Gastrocnemius medialis (tissue), 4 donors: ENCODE data around the gene MKLN1. TPM values are rescaled to one million over a fixed set of nuclear protein-coding genes. Genes with fewer than 3 reads are reported as not detected.

Source experiments
- ATAC-seq, 2 donors: fragments of 150-250 bp; one replicate each; pipeline ENCODE4 v1.9.1; 2016
- DNase-seq, 2 donors: peaks; one replicate each; pipeline ENCODE4 v3.0.0-alpha.2; 2019
- H3K27ac ChIP-seq, 4 donors: fragments of 200-600 bp; sonication (generic); 1 replicate in 1 of 4; 2 replicates in 3 of 4; pipeline ENCODE4 v1.5.1; 2016 to 2018; ENCODE audit warnings: mild to moderate bottlenecking in 2 of 4, moderate library complexity in 1 of 4
- H3K27me3 ChIP-seq, 3 donors: fragments of 200-600 bp; sonication (generic) in 2 of 3; 1 replicate in 1 of 3; 2 replicates in 2 of 3; pipeline versions ENCODE4 v1.5.1 to v1.6.0; 2016 to 2019; ENCODE audit warnings: mild to moderate bottlenecking in 1 of 3, moderate library complexity in 1 of 3
- H3K36me3 ChIP-seq, 2 donors: fragments of 200-600 bp; sonication (generic) in 1 of 2; one replicate each; pipeline ENCODE4 v1.5.1; 2017 to 2018
- H3K4me1 ChIP-seq, 2 donors: fragments of 200-600 bp; sonication (generic) in 1 of 2; one replicate each; pipeline ENCODE4 v1.5.1; 2016 to 2017; ENCODE audit warnings: mild to moderate bottlenecking in 2 of 2
- H3K4me3 ChIP-seq, 4 donors: fragments of 200-600 bp; sonication (generic) in 3 of 4; 1 replicate in 1 of 4; 2 replicates in 3 of 4; pipeline ENCODE4 v1.5.1; 2016 to 2019; ENCODE audit warnings: mild to moderate bottlenecking in 2 of 4
- H3K9me3 ChIP-seq, 3 donors: fragments of 200-600 bp; sonication (generic) in 2 of 3; 1 replicate in 1 of 3; 2 replicates in 2 of 3; pipeline ENCODE4 v1.5.1; 2016 to 2019
- POLR2A ChIP-seq, 2 donors: fragments of 450-650 bp; IDR thresholded peaks; one replicate each; pipeline ENCODE4 v1.6.1; 2017; ENCODE audit warnings: antibody characterized with exemption in 2 of 2, mild to moderate bottlenecking in 2 of 2, moderate library complexity in 2 of 2
- in situ Hi-C, 4 donors: fragments of 200-750 bp; cut with MboI; loops; one replicate each; pipeline versions ENCODE4 v1.15.0 to v1.8.0; 2017; ENCODE audit warnings: low sequenced_read_pairs in 4 of 4
- intact Hi-C: fragments of 100-400 bp; cut with DNase I; formaldehyde crosslinking; loops from one replicate; pipeline ENCODE4 v1.15.1; 2023; ENCODE audit warnings: low total_unique reads
- total RNA-seq, 4 donors: library from RNA; depleted of rRNA; stranded (reverse); fragments of >200 nt; gene quantifications; one replicate each; pipeline versions ENCODE4 v1.1.0 to v1.2.3, GENCODE V29; 2016
- TF ChIP-seq, protein P1 (sequence below), 5 experiments: fragments of 450-650 bp in 3 of 5; fragments of 200-600 bp in 2 of 5; sonication (generic) in 2 of 5; IDR thresholded peaks in 4 of 5; conservative IDR thresholded peaks in 1 of 5; 1 replicate in 4 of 5; 2 replicates in 1 of 5; pipeline ENCODE4 v1.5.1; 2016 to 2019; ENCODE audit warnings: antibody characterized with exemption in 5 of 5, mild to moderate bottlenecking in 3 of 5, moderate library complexity in 3 of 5

Gene MKLN1
- total RNA-seq, 4 donors from 2014 or later, result 29.1 to 81.1 (median 48.9) TPM

DNA sequence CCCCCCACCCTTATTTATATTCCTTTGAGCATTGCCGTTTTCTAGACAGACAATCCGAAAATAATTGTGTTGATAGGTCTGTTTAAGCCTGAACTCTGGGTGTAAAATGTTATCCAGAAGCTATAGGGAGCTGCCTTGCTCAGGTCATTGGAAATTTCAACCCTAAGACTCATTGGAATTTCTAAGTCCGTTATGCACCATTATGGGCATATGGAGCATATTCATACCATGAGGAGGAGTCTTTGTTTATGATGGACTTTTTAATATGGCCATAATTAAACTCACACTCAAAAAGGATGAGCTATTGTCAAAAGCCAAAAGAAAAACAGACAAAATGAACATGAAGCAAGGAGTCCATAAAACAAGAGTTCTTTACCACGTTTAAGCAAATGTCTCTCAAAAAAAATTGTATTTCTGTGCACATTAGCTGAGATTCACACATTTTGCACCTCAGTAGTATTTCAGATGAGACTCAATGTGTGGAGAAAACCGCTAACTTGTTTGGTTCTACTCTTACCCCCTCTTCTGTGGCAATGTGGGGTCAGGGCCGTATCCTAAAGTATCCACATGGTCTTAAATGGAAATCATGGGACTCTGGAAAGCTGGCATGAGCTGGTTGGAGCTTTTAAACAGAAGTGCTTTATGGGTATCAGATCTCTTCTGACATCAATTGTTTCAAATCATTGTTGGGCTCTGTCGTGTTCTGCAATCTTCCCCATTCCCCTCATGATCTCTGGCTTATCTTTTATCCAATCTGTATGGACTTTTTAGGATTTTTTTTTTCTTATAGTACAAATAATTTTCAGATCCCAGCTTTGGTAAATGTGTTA lies 168.2 kb downstream of the MKLN1 start:
- Histone ChIP-seq H3K4me1 (peaks cover 0 to 11% of the 10 kb centered on the region in 2 donors), H3K27me3 (no peaks in the 10 kb centered on the region), H3K9me3 (no peaks in the 10 kb centered on the region), H3K36me3 (no peaks in the 10 kb centered on the region), H3K27ac (peak overlapping the region in 1 of 4 donors; percentile 10), H3K4me3 (no peak overlapping the region)
- ATAC-seq (no peak), DNase-seq (no peak)
- intact Hi-C loops, result loop anchor here (10.0 kb wide), 1 partner anchor 391 kb away; no protein-coding TSS in a partner anchor
- in situ Hi-C loops, result no loop called here
- TF ChIP-seq, protein P1, sequence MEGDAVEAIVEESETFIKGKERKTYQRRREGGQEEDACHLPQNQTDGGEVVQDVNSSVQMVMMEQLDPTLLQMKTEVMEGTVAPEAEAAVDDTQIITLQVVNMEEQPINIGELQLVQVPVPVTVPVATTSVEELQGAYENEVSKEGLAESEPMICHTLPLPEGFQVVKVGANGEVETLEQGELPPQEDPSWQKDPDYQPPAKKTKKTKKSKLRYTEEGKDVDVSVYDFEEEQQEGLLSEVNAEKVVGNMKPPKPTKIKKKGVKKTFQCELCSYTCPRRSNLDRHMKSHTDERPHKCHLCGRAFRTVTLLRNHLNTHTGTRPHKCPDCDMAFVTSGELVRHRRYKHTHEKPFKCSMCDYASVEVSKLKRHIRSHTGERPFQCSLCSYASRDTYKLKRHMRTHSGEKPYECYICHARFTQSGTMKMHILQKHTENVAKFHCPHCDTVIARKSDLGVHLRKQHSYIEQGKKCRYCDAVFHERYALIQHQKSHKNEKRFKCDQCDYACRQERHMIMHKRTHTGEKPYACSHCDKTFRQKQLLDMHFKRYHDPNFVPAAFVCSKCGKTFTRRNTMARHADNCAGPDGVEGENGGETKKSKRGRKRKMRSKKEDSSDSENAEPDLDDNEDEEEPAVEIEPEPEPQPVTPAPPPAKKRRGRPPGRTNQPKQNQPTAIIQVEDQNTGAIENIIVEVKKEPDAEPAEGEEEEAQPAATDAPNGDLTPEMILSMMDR (IDR thresholded peaks at IDR 0.05 in 4 of 5, conservative IDR thresholded peaks at IDR 0.05 in 1 of 5), result no peak
- no peak for TF ChIP-seq POLR2A (IDR thresholded peaks at IDR 0.05)

DNA sequence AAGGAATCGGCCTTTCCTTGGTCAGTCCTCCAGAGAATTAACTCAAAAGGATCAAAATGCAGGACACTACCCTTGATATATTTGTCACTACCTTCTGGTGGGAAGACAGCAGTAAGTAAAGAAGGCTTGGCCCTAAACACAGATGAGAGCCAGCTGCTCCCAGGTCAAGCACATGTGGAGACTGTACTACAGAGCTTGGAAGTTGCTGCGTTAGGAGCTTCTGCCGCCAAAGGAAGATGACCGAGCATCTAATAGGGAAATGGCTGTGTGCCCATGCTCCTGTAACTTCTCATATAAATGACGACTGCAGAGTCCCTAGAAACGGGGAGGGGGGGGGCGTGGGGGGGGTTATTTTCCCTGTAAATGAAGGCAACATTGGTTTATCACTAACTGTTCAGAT lies 169.8 kb downstream of the MKLN1 start:
- DNase-seq (no peak), ATAC-seq (no peak)
- Histone ChIP-seq H3K36me3 (no peaks in the 10 kb centered on the region), H3K27ac (peak overlapping the region; percentile 33 to 62 (median 49)), H3K4me3 (no peak overlapping the region), H3K9me3 (no peaks in the 10 kb centered on the region), H3K27me3 (no peaks in the 10 kb centered on the region), H3K4me1 (peaks cover 4 to 18% of the 10 kb centered on the region in 2 donors)
- TF ChIP-seq POLR2A (IDR thresholded peaks at IDR 0.05), result no peak
- TF ChIP-seq, protein P1 (IDR thresholded peaks at IDR 0.05 in 4 of 5, conservative IDR thresholded peaks at IDR 0.05 in 1 of 5), result no peak
- in situ Hi-C loops, result no loop called here
- intact Hi-C loops, result loop anchor here (10.0 kb wide), 1 partner anchor 393 kb away; no protein-coding TSS in a partner anchor

GRCh38 chr7:131498237-131498885 lies 170.7 kb downstream of the MKLN1 start:
- in situ Hi-C loops, result no loop called here

GRCh38 chr7:131499801-131500200 lies 172.1 kb downstream of the MKLN1 start:
- no peak overlapping the region for H3K4me3 ChIP-seq
- DNase-seq, result no peak
- intact Hi-C loops, result loop anchor here (10.0 kb wide), 1 partner anchor 395 kb away; no protein-coding TSS in a partner anchor
- TF ChIP-seq, protein P1 (IDR thresholded peaks at IDR 0.05 in 4 of 5, conservative IDR thresholded peaks at IDR 0.05 in 1 of 5), result no peak
- TF ChIP-seq POLR2A (IDR thresholded peaks at IDR 0.05), result no peak
- H3K27me3 ChIP-seq, result no peaks in the 10 kb centered on the region
- no peaks in the 10 kb centered on the region for H3K9me3 ChIP-seq
- no peaks in the 10 kb centered on the region for H3K36me3 ChIP-seq
- in situ Hi-C loops, result no loop called here
- peaks cover 7 to 30% of the 10 kb centered on the region in 2 donors for H3K4me1 ChIP-seq
- no peak for ATAC-seq
- no peak overlapping the region for H3K27ac ChIP-seq

More at GRCh38 chr7:131498237-131498885, 170.7 kb downstream of the MKLN1 start:
- Histone ChIP-seq H3K27me3 (no peaks in the 10 kb centered on the region), H3K9me3 (no peaks in the 10 kb centered on the region), H3K36me3 (no peaks in the 10 kb centered on the region), H3K4me3 (no peak overlapping the region), H3K4me1 (peaks cover 7 to 27% of the 10 kb centered on the region in 2 donors), H3K27ac (peak overlapping the region; percentile 33 to 62 (median 49))
- intact Hi-C loops, result loop anchor here (10.0 kb wide), 1 partner anchor 394 kb away; no protein-coding TSS in a partner anchor
- no peak for TF ChIP-seq POLR2A (IDR thresholded peaks at IDR 0.05)
- TF ChIP-seq, protein P1 (IDR thresholded peaks at IDR 0.05 in 4 of 5, conservative IDR thresholded peaks at IDR 0.05 in 1 of 5), result no peak
- ATAC-seq (peak in 1 of 2 donors; percentile 24), DNase-seq (no peak)
